Ovary (tissue), 9 donors: Measurements from ENCODE around the gene IPO9. TPM values are rescaled to one million over a fixed set of nuclear protein-coding genes. Genes with fewer than 3 reads are reported as not detected.

Experiments
- DNase-seq, 5 donors: peaks; one replicate each; pipeline ENCODE4 v3.0.0-alpha.2; 2019 to 2020
- H3K27ac ChIP-seq, 2 donors: fragments of 200-600 bp; one replicate each; pipeline versions ENCODE4 v1.5.1 to v1.8.0; 2019 to 2022
- H3K27me3 ChIP-seq: fragments of 200-600 bp; one replicate; pipeline ENCODE4 v1.8.0; 2022
- H3K36me3 ChIP-seq: fragments of 200-600 bp; sonication (generic); one replicate; pipeline ENCODE4 v1.5.1; 2019
- H3K4me1 ChIP-seq: one replicate; pipeline ENCODE4 v1.8.1; 2013; ENCODE audit warnings: mild to moderate bottlenecking, moderate library complexity; ENCODE audit not compliant: insufficient read depth
- H3K4me3 ChIP-seq: fragments of 200-600 bp; sonication (generic); one replicate; pipeline ENCODE4 v1.5.1; 2017
- H3K9me3 ChIP-seq, 2 donors: fragments of 200-600 bp in 1 of 2; sonication (generic) in 1 of 2; one replicate each; pipeline versions ENCODE4 v1.5.1 to v1.8.1; 2013 to 2019; ENCODE audit warnings: mild to moderate bottlenecking in 1 of 2, moderate library complexity in 1 of 2
- CTCF ChIP-seq, 3 donors: fragments of 450-650 bp in 2 of 3; fragments of 200-600 bp in 1 of 3; IDR thresholded peaks; one replicate each; pipeline versions ENCODE4 v1.5.1 to v1.8.0; 2016 to 2022; ENCODE audit warnings: antibody characterized with exemption in 3 of 3, mild to moderate bottlenecking in 1 of 3
- EP300 ChIP-seq: sonication (generic); formaldehyde crosslinking; IDR thresholded peaks from one replicate; pipeline ENCODE4 v1.6.1; 2017; ENCODE audit warnings: antibody characterized with exemption
- POLR2A ChIP-seq: fragments of 450-650 bp; IDR thresholded peaks from one replicate; pipeline ENCODE4 v1.6.1; 2017; ENCODE audit warnings: antibody characterized with exemption, mild to moderate bottlenecking, moderate library complexity
- WGBS, 3 donors: extraction: QIAGEN DNeasy Blood & Tissue Kit in 1 of 3; methylation state at CpG; one replicate each; pipeline versions ENCODE4 v1.1.5 to v1.1.7; 2013 to 2017; 5-methylcytosine and 5-hydroxymethylcytosine counted together
- intact Hi-C, 4 donors: fragments of 100-400 bp; cut with DNase I; formaldehyde crosslinking; loops; one replicate each; pipeline versions ENCODE4 v1.11.0 to v1.15.1; 2022 to 2023
- polyA plus RNA-seq, 2 donors: library from polyadenylated mRNA; stranded (reverse); fragments of 200-250 nt in 1 of 2; fragments of 350-450 nt in 1 of 2; fragmentation: Illumina TruSeq in 1 of 2; extraction: RNeasy Lipid Tissue Mini Kit (QIAGEN cat#74804) in 1 of 2; gene quantifications; one replicate each; pipeline ENCODE4 v1.2.3, GENCODE V29; 2013 to 2014
- total RNA-seq, 7 donors: library from RNA; depleted of rRNA in 2 of 7; stranded (reverse); fragments of >200 nt in 2 of 7; fragmentation: NEBNext Ultra II Directional in 3 of 7; extraction: Animal tissue kit (Norgen Biotek cat#: 25700) in 3 of 7; gene quantifications; one replicate each; pipeline versions ENCODE4 v1.1.0 to v1.2.4, GENCODE V29; 2016 to 2023
- donor health status: DM: no; HTN: no; CAD: no; lungs with moderate emphysema.
- donor health status: DM: no; HTN: no; CAD: no.
- donor health status: Bipolar disorder and iron deficiency.
- donor health status: DM: yes; HTN: yes; CAD: no.
- donor health status: DM: no; HTN: no; CAD: no.
- donor health status: DM: yes; HTN: yes; CAD: no.

IPO9 gene
- total and polyA plus RNA-seq, 9 donors = 12.9 to 43.8 (median 39.4) TPM

- Histone ChIP-seq H3K36me3 (no peaks in the 10 kb centered on the region), H3K27me3 (no peaks in the 10 kb centered on the region)
- intact Hi-C loops = loop anchor here in 1 of 4 donors (5.0 kb wide), 1 partner anchor 145 kb away; no protein-coding TSS in a partner anchor
Observed at GRCh38 chr1:201826830-201827229, 2.1 kb upstream of the IPO9 start.

GRCh38 chr1:201827321-201828216, 1.4 kb upstream of the IPO9 start:
- WGBS, 3 donors = 87 to 93% (median 90%) methylated on average over 8 of the region's 8 CpGs
- Histone ChIP-seq H3K9me3 (no peaks in the 10 kb centered on the region), H3K4me1 (peaks cover 5% of the 10 kb centered on the region), H3K4me3 (no peak overlapping the region), H3K27me3 (no peaks in the 10 kb centered on the region), H3K36me3 (no peaks in the 10 kb centered on the region), H3K27ac (no peak overlapping the region)
- DNase-seq = no peak
- intact Hi-C loops = loop anchor here in 1 of 4 donors (5.0 kb wide), 1 partner anchor 145 kb away; no protein-coding TSS in a partner anchor
- TF ChIP-seq EP300 (no peak), CTCF (IDR thresholded peaks at IDR 0.05) (no peak), POLR2A (no peak)

More at GRCh38 chr1:201826830-201827229, 2.1 kb upstream of the IPO9 start:
- WGBS, 3 donors = 47 to 61% (median 59%) methylated on average over 4 of the region's 4 CpGs
- Histone ChIP-seq H3K9me3 (no peaks in the 10 kb centered on the region), H3K4me1 (peaks cover 5% of the 10 kb centered on the region), H3K27ac (no peak overlapping the region), H3K4me3 (no peak overlapping the region)
- no peak for DNase-seq
- no peak for TF ChIP-seq EP300
- TF ChIP-seq POLR2A = no peak

GRCh38 chr1:201828217-201828819, 639 bp upstream of the IPO9 start:
- Histone ChIP-seq H3K9me3 (no peaks in the 10 kb centered on the region), H3K4me1 (peaks cover 6% of the 10 kb centered on the region), H3K27me3 (no peaks in the 10 kb centered on the region), H3K4me3 (peak overlapping the region; percentile 97), H3K27ac (no peak overlapping the region), H3K36me3 (no peaks in the 10 kb centered on the region)
- TF ChIP-seq EP300 = no peak
- no peak for TF ChIP-seq CTCF (IDR thresholded peaks at IDR 0.05)
- DNase-seq = peak in 1 of 5 donors; percentile 29
- WGBS, 3 donors = 74 to 85% (median 78%) methylated on average over 16 of the region's 16 CpGs
- intact Hi-C loops = loop anchor here in 1 of 4 donors (5.0 kb wide), 1 partner anchor 144 kb away; no protein-coding TSS in a partner anchor

DNA sequence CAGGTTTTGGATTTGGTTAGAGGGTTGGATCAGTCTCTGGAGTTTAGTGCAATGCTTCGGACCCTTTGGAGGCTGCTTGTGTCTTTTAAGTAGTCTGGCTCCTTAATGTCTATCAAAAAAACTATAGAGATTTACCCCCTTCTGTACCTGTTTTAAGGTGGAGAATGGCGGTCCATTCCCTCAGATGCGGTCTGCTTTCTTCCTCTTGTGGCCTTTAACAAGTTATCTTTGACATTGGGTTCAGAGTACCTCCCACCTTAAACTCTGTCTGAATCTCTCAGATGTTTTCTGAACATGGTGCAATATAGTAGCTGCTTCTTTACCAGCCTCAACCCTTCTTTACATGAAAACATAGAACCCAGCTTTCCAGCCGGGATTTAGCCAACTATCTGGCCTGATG, 2.4 kb downstream of the IPO9 start:
- WGBS, 3 donors = 85 to 87% (median 86%) methylated on average over 4 of the region's 4 CpGs
- TF ChIP-seq POLR2A = no peak
- no peak for TF ChIP-seq CTCF (IDR thresholded peaks at IDR 0.05)
- no peak for TF ChIP-seq EP300
- DNase-seq = no peak
- Histone ChIP-seq H3K9me3 (no peaks in the 10 kb centered on the region), H3K27ac (no peak overlapping the region), H3K4me3 (no peak overlapping the region), H3K4me1 (peaks cover 9% of the 10 kb centered on the region), H3K27me3 (no peaks in the 10 kb centered on the region), H3K36me3 (no peaks in the 10 kb centered on the region)
- intact Hi-C loops = no loop called here
